Stimulated activated CD8-positive, alpha-beta memory T cell treated with anti-CD3 and anti-CD28 coated beads, Interleukin-7, amount 100 ng/mL, for 48 hours (primary cell): Measurements from ENCODE around the gene RAB8B.

Experiments used
- DNase-seq, 2 donors: peaks; one replicate each; pipeline ENCODE4 v3.0.0-alpha.2; 2020; ENCODE audit warnings: low read depth in 1 of 2; ENCODE audit errors: extremely low read depth in 1 of 2

Gene RAB8B

DNA sequence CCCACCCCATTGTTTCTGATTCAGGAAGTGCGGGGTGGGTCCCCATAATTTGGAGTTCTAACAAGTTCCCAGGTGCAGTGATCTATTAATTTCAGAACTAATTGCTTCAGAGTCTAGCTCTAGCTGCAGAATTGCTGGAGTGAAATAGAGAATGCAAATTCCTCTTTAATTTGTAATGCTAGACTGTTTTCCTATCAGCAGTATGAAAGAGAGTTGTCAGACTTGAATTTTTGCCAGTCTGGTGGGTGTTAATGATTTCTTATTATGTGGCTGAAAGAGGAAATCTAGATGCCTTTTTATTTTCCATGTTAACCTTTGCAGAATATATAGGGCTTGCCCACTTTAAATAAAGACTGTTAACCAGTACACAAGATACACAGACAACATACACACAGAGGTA, 111.7 kb downstream of the RAB8B start:
- DNase-seq: no peak

GRCh38 chr15:63305260-63305659, 115.9 kb downstream of the RAB8B start:
- no peak for DNase-seq

DNA sequence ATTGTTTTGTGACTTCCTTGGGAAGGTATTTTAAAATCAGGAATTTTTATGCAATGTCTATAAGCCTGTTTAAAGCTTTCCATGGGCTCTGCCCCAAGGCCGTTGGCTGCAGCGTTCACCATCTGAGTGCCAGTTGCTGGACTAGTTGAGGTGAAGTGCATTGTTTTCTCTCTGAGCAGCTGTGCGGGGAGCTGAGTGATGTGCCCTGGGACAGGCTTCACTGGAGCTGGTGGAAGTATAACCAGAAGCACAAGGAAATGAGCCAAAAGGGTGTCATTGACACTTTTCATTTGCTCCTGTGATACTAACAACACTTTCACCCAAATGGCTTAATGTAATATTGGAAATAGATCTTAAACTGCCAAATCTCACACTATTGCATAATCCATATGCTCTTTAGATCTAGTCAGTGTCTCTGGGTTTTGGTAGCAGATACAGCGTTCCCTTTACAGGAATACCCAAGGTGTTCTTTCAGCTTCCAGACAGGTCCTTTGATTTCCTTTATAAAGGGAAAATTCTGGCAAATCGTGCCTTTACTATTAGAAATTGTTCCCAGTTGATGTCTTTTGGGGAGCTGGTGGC, 117.2 kb downstream of the RAB8B start:
- no peak for DNase-seq

GRCh38 chr15:63308491-63308890, 119.1 kb downstream of the RAB8B start:
- no peak for DNase-seq

DNA sequence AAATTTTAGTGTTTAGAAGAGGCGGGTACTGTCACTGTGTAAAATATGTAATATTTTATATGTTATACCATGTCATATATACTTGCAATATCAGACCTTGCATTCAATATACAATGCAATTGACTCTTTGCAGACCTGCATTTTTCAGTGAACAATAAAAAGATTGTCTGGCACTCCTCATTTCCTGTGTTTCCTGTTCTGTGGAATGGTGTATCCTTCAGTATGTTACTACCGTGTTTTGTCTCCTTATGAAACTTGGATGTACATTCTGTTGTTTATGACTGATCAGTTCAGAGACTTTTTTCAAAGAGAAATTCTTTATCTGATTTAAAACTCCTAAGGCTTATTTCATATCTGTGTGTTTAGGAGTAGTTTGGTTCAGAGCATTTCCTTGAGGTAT, 119.5 kb downstream of the RAB8B start:
- DNase-seq: no peak

DNA sequence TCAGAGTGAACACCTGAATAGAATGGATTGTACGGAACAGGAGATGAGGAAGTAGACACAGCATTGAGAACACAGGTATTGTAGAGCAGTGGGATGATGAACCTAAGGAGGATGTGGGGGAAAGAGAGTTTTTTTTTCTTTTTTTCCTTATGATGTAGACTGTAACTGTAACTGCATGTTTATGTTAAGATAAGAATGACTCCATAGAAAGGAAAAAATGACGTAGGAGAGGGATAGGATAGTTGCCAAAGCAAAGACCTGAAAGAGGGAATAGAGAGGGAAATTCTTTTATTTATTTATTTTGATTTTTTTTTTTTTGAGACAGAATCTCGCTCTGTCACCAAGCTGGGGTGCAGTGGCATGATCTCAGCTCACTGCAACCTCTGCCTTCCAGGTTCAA, 121.2 kb downstream of the RAB8B start:
- no peak for DNase-seq

DNA sequence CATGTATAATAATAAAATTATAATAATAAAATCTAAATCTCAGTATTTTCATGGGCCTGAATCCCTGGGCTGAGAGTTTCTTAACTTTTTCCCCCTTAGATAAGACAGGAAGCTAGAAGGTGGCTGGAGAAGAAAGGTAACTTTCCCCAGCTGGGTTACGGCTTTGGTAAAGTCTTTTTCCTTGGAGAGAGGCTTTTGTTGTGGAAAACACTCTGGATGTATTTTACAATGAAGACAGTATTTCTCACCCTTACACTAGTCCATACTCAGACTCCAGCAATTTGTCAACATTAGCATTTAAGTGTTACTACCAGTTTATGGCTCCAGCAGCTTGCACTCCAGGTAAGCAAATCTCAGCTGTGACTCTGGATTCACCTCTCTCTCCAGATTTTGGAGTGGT, 122.9 kb downstream of the RAB8B start:
- DNase-seq: no peak

GRCh38 chr15:63313825-63314224, 124.4 kb downstream of the RAB8B start:
- DNase-seq: no peak

GRCh38 chr15:63314409-63314808, 125.0 kb downstream of the RAB8B start:
- DNase-seq: no peak
